Subcutaneous adipose tissue (tissue), 4 donors: ENCODE results near the gene KIF1A. TPM values are rescaled to one million over a fixed set of nuclear protein-coding genes. Genes with fewer than 3 reads are reported as not detected.

Experiments
- total RNA-seq, 4 donors: library from RNA; depleted of rRNA; stranded (reverse); fragments of >200 nt; gene quantifications; one replicate each; pipeline ENCODE4 v1.1.0, GENCODE V29; 2016
- TF ChIP-seq, protein P1 (sequence below): fragments of 450-650 bp; IDR thresholded peaks from one replicate; pipeline ENCODE4 v1.5.1; 2016; ENCODE audit warnings: low read depth, mild to moderate bottlenecking, control low read depth, antibody characterized with exemption, moderate library complexity

The KIF1A gene
- total RNA-seq, 4 donors from 2014 or later = not detected

DNA sequence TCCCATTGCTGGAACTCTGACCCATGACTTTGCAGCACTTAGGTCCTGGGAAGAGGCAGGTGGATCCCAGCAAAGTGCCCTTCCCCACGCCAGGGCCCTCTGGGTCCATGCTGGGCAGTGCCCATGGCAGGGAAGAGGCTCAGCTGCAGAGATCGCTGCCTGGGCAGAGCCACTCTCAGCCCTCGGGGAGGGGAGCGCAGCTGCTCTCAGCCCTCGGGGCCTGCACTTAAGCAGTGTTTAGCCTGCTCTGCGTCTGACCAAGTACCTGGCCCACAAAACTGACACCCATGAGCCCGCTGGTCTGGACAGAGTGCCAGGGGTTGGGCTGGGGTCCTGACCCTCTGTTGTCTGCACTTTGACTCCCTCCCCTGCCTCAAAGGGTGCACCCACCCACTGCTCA lies 82.1 kb downstream of the KIF1A start:
- TF ChIP-seq, protein P1, sequence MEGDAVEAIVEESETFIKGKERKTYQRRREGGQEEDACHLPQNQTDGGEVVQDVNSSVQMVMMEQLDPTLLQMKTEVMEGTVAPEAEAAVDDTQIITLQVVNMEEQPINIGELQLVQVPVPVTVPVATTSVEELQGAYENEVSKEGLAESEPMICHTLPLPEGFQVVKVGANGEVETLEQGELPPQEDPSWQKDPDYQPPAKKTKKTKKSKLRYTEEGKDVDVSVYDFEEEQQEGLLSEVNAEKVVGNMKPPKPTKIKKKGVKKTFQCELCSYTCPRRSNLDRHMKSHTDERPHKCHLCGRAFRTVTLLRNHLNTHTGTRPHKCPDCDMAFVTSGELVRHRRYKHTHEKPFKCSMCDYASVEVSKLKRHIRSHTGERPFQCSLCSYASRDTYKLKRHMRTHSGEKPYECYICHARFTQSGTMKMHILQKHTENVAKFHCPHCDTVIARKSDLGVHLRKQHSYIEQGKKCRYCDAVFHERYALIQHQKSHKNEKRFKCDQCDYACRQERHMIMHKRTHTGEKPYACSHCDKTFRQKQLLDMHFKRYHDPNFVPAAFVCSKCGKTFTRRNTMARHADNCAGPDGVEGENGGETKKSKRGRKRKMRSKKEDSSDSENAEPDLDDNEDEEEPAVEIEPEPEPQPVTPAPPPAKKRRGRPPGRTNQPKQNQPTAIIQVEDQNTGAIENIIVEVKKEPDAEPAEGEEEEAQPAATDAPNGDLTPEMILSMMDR = no peak

DNA sequence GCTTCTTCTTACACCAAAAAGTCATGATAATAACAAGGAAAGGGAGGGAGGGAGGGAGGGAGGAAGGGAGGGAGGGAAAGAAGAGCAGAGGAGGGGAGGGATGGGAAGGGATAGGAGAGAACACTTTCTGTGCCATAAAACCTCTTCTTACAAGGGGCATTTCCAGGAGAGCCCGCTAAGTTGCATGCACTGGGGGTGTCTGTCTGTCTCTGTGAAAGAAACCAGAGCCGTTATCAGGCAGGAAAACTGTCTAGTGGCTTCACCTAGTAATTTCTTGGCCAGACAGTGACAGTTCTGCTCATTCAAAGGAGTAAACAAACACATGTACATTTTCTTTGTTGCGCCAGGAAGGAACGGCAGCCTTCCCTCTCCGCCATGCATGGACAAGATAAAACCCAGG lies 82.5 kb downstream of the KIF1A start:
- TF ChIP-seq, protein P1 = no peak

DNA sequence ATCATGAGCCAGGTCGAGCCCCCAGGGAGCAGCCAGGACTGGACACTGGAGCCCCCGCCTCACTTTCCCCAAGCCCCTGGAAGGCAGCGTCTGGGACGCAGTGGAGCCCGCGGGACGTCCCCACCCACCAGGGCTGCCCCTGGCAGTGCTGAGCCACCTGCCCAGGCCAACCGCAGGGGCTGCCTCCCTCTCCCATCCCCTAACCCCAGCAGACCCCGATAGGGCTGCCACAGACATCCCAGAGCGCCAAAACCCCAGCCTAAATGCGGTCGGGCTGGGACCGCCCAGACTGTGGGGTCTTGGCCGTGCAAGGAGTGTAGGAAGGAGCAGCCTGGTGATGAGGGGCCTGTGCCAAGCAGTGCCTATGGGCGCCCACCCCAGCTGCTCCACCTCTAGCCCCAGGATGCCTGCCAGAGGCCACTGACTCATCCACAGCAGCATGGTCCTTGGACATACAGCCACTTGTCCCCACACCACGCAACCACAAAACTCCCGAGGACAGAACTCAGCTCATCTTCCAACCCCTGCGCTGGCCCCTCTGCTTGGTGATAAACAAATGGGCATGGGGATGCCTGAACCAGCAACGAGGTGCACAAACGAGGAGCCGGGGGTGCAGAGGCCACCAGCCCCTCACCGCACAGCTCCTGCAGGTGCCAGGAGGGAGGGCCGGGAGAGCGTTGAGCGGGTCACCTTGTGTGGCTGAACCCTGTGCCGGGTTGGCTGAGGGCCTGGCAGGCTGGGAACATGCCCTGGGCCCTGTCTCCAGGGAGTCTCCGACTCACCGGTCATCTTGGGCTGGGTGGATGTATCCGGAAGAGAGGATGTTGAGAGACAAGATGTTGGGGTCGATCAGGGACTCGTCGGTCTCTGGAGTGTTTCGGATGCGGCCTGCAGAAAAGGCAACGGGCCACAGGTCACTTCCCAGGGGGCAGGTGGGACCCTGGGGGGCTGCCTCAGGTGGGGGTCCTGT lies 83.5 kb downstream of the KIF1A start:
- TF ChIP-seq, protein P1 = no peak

DNA sequence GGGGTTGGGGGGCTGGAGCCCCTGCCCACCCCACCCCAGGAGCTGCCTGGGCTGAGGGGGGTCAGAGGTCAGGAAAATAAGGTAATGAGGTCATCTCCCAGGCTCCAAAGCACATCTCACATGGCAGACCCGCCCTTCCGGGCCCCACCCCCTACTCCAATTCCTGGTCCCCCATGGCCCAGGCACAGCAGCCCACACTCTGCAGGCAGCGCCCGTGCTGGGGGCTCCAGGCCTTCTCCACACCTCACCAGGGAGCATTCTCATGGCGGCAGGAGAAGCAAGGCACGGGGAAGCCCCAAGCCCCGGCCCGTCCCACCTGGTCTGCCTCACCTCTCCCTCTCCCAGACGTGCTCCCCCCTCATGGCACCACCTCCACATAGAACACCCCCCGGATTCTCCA lies 84.5 kb downstream of the KIF1A start:
- TF ChIP-seq, protein P1 = no peak

DNA sequence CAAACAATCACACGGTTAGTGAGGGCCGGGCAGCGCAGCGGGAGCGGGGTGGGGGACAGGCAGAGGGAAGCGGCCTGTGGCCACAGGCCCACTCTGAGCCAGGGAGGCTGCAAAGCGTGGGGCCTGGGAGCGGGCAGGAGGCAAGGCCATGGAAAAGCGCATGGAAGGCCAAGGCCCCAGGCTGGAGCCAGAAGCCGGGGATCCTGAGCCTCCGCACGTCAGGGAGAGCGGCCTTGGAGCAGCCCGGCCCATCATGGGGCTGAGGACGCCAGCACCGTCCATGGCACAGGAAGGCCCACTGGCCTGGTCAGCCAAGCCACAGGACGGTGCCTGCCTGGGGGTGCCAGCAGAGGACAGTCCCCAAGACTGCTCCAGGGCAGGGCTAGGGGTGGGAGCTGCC lies 85.3 kb downstream of the KIF1A start:
- TF ChIP-seq, protein P1 = no peak

DNA sequence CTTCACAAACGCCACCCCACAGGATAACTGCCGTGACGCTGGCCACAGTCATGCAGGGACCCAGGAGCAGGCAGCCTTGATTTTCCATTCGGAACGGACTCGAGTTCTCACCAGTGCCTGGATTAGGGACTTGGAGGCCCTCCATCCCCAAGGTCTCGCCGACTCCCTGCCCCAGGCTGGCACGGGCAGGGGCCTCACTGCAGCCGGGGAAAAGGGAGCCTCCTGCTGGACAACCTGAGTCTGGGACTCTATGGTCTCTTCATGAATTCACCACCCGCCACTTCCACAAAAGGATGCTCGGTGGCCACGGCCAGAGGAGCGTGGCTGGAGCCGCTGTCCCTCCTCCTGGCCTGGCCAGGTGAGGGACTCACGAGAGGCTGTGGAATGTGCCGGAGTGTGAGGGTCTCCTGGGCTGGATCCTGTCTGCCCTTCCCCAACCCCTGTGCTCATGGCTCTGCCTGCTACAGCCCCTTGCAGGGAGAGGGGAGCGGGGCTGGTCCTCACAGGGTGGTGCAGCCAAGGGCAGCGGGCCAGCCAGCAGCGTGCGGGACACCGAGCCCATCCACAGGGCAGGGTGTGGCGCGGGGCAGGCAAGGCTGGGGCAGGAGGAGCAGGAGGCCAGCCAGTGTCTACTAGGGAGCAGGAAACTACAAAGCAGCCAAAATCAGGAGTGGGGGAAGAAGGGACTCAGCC lies 86.1 kb downstream of the KIF1A start:
- TF ChIP-seq, protein P1 = no peak
